IMR-90 (cell line): ENCODE results near the gene RSBN1. TPM values are rescaled to one million over a fixed set of nuclear protein-coding genes. Genes with fewer than 3 reads are reported as not detected.

Experiments used
- ATAC-seq: fragments of 200-7000 bp; cut with Tn5 transposase; 2 replicates; pipeline ENCODE4 v1.9.1; 2020; ENCODE audit warnings: low read depth, mild to moderate bottlenecking, moderate library complexity
- BruUV-seq: library from RNA; stranded (reverse); fragments of 400-500 nt; replicated peaks from 2 replicates; lab custom pipeline; 2021; lab: Mats Ljungman, UMichigan
- CTCF ChIA-PET: fragments of 300-600 bp; formaldehyde crosslinking; extraction: SDS; loops from one replicate; lab custom pipeline; 2021; ENCODE audit warnings: antibody characterized with exemption; lab: Yijun Ruan, JAX
- POLR2A ChIA-PET: fragments of 300-600 bp; sonication (Branson Sonifier 250); formaldehyde crosslinking; loops from one replicate; lab custom pipeline; 2022; ENCODE audit warnings: antibody characterized with exemption; ENCODE audit not compliant: unreplicated experiment; lab: Charles Lee
- DNase-seq: peaks from one replicate; pipeline ENCODE4 v3.0.0; 2013
- H2AFZ ChIP-seq: replicated peaks from 2 replicates; pipeline ENCODE3; 2013; ENCODE audit warnings: low read length, mild to moderate bottlenecking; ENCODE audit not compliant: poor library complexity
- H2AK5ac ChIP-seq: 2 replicates; pipeline ENCODE4 v1.6.1; 2013; ENCODE audit warnings: low read depth, low read length, inconsistent platforms
- H2AK9ac ChIP-seq: replicated peaks from 2 replicates; pipeline ENCODE3; 2013; ENCODE audit warnings: mild to moderate bottlenecking, low read depth, low read length, moderate library complexity; ENCODE audit not compliant: poor library complexity
- H2BK120ac ChIP-seq: 2 replicates; pipeline ENCODE4 v1.6.1; 2013; ENCODE audit warnings: low read depth, low read length, inconsistent platforms
- H2BK15ac ChIP-seq: 3 replicates; pipeline ENCODE4 v1.6.1; 2013; ENCODE audit warnings: low read depth, low read length, inconsistent platforms
- H2BK20ac ChIP-seq: 2 replicates; pipeline ENCODE4 v1.6.1; 2013; ENCODE audit warnings: low read depth, mild to moderate bottlenecking, inconsistent platforms, low read length, moderate library complexity
- H2BK5ac ChIP-seq: 2 replicates; pipeline ENCODE4 v1.6.1; 2013; ENCODE audit warnings: mild to moderate bottlenecking, low read depth, low read length, inconsistent platforms; ENCODE audit not compliant: poor library complexity, severe bottlenecking
- H3K14ac ChIP-seq: replicated peaks from 2 replicates; pipeline ENCODE4 v1.6.1; 2013; ENCODE audit warnings: low read depth, low read length, inconsistent platforms
- H3K18ac ChIP-seq: 2 replicates; pipeline ENCODE4 v1.6.1; 2013; ENCODE audit warnings: low read depth, low read length, control low read depth
- H3K23ac ChIP-seq: 2 replicates; pipeline ENCODE4 v1.6.1; 2013; ENCODE audit warnings: low read depth, low read length, inconsistent platforms
- H3K27ac ChIP-seq: 2 replicates; pipeline ENCODE4 v1.5.1; 2013; ENCODE audit warnings: mild to moderate bottlenecking, control low read depth, low read length; ENCODE audit not compliant: insufficient read depth
- H3K27me3 ChIP-seq: 2 replicates; pipeline ENCODE4 v1.6.1; 2013; ENCODE audit warnings: low read length; ENCODE audit not compliant: control insufficient read depth, insufficient read depth
- H3K36me3 ChIP-seq: 2 replicates; pipeline ENCODE4 v1.6.1; 2013; ENCODE audit warnings: low read length, mixed read lengths; ENCODE audit not compliant: control insufficient read depth, insufficient read depth
- H3K4ac ChIP-seq: 2 replicates; pipeline ENCODE4 v1.6.1; 2013; ENCODE audit warnings: low read depth, low read length, inconsistent platforms
- H3K4me1 ChIP-seq: 2 replicates; pipeline ENCODE4 v1.6.1; 2013; ENCODE audit warnings: low read length, mixed read lengths; ENCODE audit not compliant: control insufficient read depth, insufficient read depth
- H3K4me2 ChIP-seq: 2 replicates; pipeline ENCODE4 v1.6.1; 2013; ENCODE audit warnings: low read depth, mild to moderate bottlenecking, control low read depth, low read length, moderate library complexity
- H3K4me3 ChIP-seq: 2 replicates; pipeline ENCODE4 v1.5.1; 2013; ENCODE audit warnings: low read depth, mild to moderate bottlenecking, control low read depth, low read length, moderate library complexity; ENCODE audit not compliant: insufficient read depth
- H3K56ac ChIP-seq: 2 replicates; pipeline ENCODE4 v1.6.1; 2013; ENCODE audit warnings: low read length, inconsistent platforms; ENCODE audit not compliant: insufficient read depth; ENCODE audit errors: extremely low read depth
- H3K79me1 ChIP-seq, 2 experiments: 2 replicates each; pipeline ENCODE4 v1.6.1; 2013; ENCODE audit warnings: low read length in 2 of 2, inconsistent platforms in 1 of 2, low read depth in 1 of 2
- H3K9ac ChIP-seq: 2 replicates; pipeline ENCODE4 v1.6.1; 2013; ENCODE audit warnings: low read depth, low read length, control low read depth
- H3K9me1 ChIP-seq: 2 replicates; pipeline ENCODE4 v1.6.1; 2013; ENCODE audit warnings: low read length, inconsistent platforms; ENCODE audit not compliant: insufficient read depth
- H3K9me3 ChIP-seq: 2 replicates; pipeline ENCODE4 v1.6.1; 2013; ENCODE audit warnings: low read length; ENCODE audit not compliant: control insufficient read depth, insufficient read depth
- H4K20me1 ChIP-seq: 2 replicates; pipeline ENCODE4 v1.6.1; 2013; ENCODE audit warnings: low read length, inconsistent platforms; ENCODE audit not compliant: insufficient read depth
- H4K5ac ChIP-seq: 2 replicates; pipeline ENCODE4 v1.6.1; 2013; ENCODE audit warnings: mild to moderate bottlenecking, low read depth, low read length, control low read depth
- H4K8ac ChIP-seq, 2 experiments: 2 replicates each; pipeline ENCODE4 v1.6.1; 2013; ENCODE audit warnings: low read depth in 2 of 2, low read length in 2 of 2, control low read depth in 1 of 2, inconsistent platforms in 1 of 2
- H4K91ac ChIP-seq: 2 replicates; pipeline ENCODE4 v1.6.1; 2013; ENCODE audit warnings: low read depth, low read length, inconsistent platforms; ENCODE audit not compliant: insufficient read depth
- MAZ ChIP-seq: IDR thresholded peaks from 2 replicates; pipeline ENCODE4 v1.6.1; 2012; ENCODE audit warnings: low read depth, mild to moderate bottlenecking, low read length, improper control_type of control experiment, moderate library complexity, borderline replicate concordance
- RCOR1 ChIP-seq: IDR thresholded peaks from 2 replicates; pipeline ENCODE4 v1.6.1; 2012; ENCODE audit warnings: mild to moderate bottlenecking, low read length, improper control_type of control experiment; ENCODE audit not compliant: insufficient replicate concordance
- WGBS, 2 experiments: methylation state at CpG; one replicate each; pipeline versions ENCODE4 v1.1.5 to v1.1.7; 2013; ENCODE audit warnings: missing lambda C conversion rate in 2 of 2; ENCODE audit not compliant: insufficient read length in 1 of 2; ENCODE audit errors: extremely low coverage in 2 of 2; 5-methylcytosine and 5-hydroxymethylcytosine counted together
- dilution Hi-C: fragments of 300-500 bp; cut with HindIII; formaldehyde crosslinking; loops from one replicate; pipeline ENCODE4 v1.14.3; 2018; ENCODE audit warnings: low sequenced_read_pairs; ENCODE audit not compliant: unreplicated experiment
- in situ Hi-C: fragments of 300-500 bp; cut with MboI; formaldehyde crosslinking; loops from 3 replicates; pipeline ENCODE4 v1.14.3; 2019; ENCODE audit warnings: low sequenced_read_pairs, inconsistent platforms, mixed read lengths
- intact Hi-C: fragments of 100-400 bp; cut with micrococcal nuclease; formaldehyde crosslinking; loops from 2 replicates; pipeline ENCODE4 v1.10.0; 2022
- polyA plus RNA-seq, 3 experiments: library from polyadenylated mRNA; depleted of rRNA; stranded (reverse); fragments of >200 nt; gene quantifications; 2 replicates each; pipeline ENCODE4 v1.2.3, GENCODE V29; 2012; ENCODE audit warnings: low replicate concordance in 1 of 3
- total RNA-seq: library from RNA; depleted of rRNA; stranded (reverse); fragments of >200 nt; gene quantifications from 2 replicates; pipeline ENCODE4 v1.2.3, GENCODE V29; 2012

The RSBN1 gene
- total and polyA plus RNA-seq, 2 of the 4 experiments (the other 2 are of a cell fraction) = 5.3 to 11.7 TPM

- Histone ChIP-seq H3K9me3 (no peaks in the 10 kb centered on the region), H2AK5ac (no peak overlapping the region), H3K4me2 (no peak overlapping the region; the same call in 1 of the 2 replicates), H4K91ac (no peak overlapping the region), H2AFZ (no peak overlapping the region), H4K5ac (no peak overlapping the region), H4K8ac (no peak overlapping the region; a peak in 1 of 4 replicates), H3K56ac (no peak overlapping the region), H4K20me1 (no peaks in the 10 kb centered on the region), H3K36me3 (peaks cover 8% of the 10 kb centered on the region), H3K4ac (no peak overlapping the region), H2AK9ac (no peak overlapping the region), H3K4me3 (no peak overlapping the region), H3K14ac (0 out of 2 replicates have a peak overlapping the region, but pooled peaks have one; percentile 17), H2BK5ac (peak overlapping the region; percentile 23), H3K9ac (no peak overlapping the region), H3K4me1 (no peaks in the 10 kb centered on the region), H3K27ac (no peak overlapping the region), H2BK120ac (no peak overlapping the region), H3K18ac (no peak overlapping the region), H3K27me3 (no peaks in the 10 kb centered on the region), H2BK15ac (no peak overlapping the region), H3K23ac (no peak overlapping the region), H2BK20ac (no peak overlapping the region), H3K9me1 (peaks cover 3% of the 10 kb centered on the region; the same call in 1 of the 2 replicates), H3K79me1 (peaks cover 19 to 20% of the 10 kb centered on the region in 2 experiments; a peak in 3 of 4 replicates)
- TSS peak; percentile 21 for BruUV-seq
- ChIA-PET POLR2A (no interaction called here), CTCF (no interaction called here)
- TF ChIP-seq MAZ (no peak), RCOR1 (no peak)
- DNase-seq = peak; percentile 36
- intact Hi-C loops = no loop called here
- peak; percentile 82 for ATAC-seq
- in situ Hi-C loops = no loop called here
- dilution Hi-C loops = no loop called here
- no CpG with 5 or more reads among the region's 1 CpG for WGBS, 2 experiments
These were observed 64.9 kb downstream of the RSBN1 start for GRCh38 chr1:113747376-113747775.
